ENCODE measurements around the gene MAP2K6.

MAP2K6 gene

GRCh38 chr17:69414408-69415274, at the start of gene MAP2K6:
TSS of gene MAP2K6 (plus strand) at chr17:69414697. CDS start at chr17:69414985, 288 bp downstream.
- peak; percentile 86 for DNase-seq

- DNase-seq: no peak
Measured at GRCh38 chr17:69367298-69367697, 47.2 kb upstream of the MAP2K6 start.

GRCh38 chr17:69373069-69373468, 41.4 kb upstream of the MAP2K6 start:
- DNase-seq: no peak

- no peak for DNase-seq
Measured at GRCh38 chr17:69375229-69375628, 39.3 kb upstream of the MAP2K6 start.

DNA sequence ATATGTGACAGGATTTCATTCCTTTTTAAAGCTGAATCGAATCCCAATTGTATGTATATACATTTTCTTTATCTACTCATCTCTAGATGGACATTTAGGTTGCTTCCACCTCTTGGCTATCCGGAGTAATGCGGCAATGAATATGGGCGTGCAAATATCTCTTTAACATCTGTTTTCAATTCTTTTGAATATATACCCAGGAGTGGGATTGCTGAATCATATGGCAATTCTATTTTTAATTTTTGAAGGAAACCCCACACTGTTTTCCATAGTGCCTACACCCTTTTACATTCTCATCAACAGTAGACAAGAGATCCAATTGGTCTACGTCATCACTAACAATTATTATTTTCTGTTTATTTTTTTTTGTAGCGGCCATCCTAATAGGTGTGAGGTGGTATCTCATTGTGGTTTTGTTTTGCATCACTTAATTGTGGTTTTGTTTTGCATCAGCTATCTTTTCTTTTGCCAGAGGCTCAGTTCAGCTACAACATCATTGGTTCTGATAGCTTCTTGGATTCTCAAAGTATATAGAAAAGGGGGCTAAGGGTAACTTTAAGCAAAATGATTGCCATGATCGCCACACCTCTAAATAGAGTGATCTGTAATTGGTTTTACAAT, 25.6 kb upstream of the MAP2K6 start:
- no peak for DNase-seq

DNA sequence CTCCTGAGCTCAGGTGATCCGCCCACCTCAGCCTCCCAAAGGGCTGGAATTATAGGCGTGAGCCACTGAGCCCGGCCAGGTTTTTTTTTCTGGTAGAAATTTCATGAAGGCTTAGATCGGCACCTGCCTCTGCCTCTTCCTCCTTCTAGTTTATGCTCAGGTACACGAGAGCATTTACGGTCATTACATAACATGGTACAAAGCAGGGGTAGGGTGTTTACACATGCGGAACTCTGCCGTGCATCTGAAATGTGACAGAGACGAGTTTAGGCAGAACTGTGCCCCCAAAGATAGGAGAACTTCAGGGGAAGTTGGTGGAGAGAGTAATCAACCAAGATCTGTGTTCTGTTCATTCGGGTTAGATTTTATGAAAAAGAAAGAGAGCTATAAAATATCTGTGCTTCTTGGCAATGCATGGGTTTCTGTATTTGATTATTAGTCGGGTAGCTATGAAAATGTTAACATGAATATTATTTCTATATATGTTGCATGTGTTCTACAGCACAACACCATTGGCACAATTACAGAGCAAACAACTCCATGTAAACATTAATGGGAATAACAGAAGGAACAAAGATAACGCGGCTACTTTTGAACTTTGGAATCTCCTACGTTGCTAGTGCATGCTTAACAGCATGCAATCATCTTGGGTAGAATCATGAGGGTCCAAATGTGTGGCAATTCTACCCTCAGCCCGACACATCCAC, 23.5 kb upstream of the MAP2K6 start:
- no peak for DNase-seq

DNA sequence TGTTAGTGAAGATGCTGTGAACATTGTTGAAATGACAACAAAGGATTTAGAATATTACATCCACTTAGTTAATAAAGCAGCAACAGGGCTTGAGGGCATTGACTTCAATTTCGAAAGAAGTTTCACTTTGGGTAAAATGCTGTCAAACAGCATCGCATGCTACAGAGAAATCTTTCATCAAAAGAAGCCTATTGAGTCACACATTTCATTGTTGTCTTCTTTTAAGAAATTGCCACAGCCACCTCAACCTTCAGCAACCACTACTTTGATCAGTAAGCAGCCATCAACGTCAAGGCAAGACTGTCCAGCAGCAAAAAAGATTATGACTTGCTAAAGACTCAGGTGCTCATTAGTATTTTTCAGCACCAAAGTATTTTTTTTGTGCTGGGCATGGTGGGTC, 13.2 kb upstream of the MAP2K6 start:
- no peak for DNase-seq

GRCh38 chr17:69402052-69402451, 12.4 kb upstream of the MAP2K6 start:
- DNase-seq: no peak

DNA sequence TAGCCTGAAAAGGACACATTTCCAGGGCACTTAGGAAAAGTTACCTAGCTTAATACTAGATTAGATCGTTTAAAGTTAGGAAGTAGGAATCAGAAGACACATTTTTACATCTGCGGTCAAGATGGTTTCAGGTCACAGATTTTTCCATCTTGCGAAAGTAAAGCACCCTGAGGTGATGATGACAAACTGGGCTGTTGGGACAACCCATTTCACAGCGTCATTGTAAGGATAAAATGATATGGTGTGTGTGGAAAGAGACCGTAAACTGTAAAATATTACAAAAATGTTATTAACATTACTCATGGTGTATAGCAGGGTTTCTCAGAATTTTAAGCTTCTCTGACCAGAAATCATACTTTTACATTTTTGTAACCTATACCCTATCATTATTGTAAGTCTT, 10.1 kb upstream of the MAP2K6 start:
- no peak for DNase-seq

GRCh38 chr17:69405096-69405495, 9.4 kb upstream of the MAP2K6 start:
- DNase-seq: no peak

- DNase-seq: no peak
Measured at GRCh38 chr17:69406941-69407340, 7.6 kb upstream of the MAP2K6 start.

- no peak for DNase-seq
Measured at GRCh38 chr17:69407759-69408158, 6.7 kb upstream of the MAP2K6 start.

DNA sequence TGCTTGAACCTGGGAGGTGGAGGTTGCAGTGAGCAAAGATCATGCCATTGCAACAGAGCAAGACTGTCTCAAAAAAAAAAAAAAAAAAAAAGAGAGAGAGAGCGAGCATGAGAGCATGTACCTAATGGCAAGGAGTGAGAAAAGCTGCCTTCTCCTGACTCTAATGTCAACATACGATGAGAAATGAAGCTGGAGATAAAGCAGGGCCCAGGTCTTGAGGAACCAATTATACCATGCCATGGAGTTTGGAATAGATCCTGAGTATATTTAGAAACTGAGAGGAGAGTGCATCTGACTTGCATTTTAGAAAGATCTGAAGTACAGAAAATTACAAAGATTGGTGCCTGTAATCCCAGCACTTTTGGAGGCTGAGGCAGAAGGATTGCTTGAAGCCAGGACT, 3.8 kb upstream of the MAP2K6 start:
- no peak for DNase-seq

DNA sequence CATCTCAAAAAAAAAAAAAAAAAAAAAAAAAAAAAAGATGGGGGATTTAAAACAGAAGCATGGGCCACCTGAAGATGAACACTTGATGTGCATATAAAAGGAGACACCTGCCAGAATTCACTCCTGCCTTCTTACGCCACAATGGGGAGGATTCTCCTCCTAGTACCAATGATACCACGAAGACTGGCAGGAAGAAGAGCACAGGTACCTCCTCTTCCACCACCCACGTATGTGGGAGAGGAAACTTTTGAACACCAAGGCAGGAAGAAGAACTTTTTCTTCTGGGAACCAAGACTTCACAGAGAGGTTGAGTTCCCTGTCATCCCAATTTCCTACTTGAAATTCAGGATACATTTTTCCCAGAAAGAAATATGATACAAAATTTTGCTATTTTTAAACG, 2.7 kb upstream of the MAP2K6 start:
- DNase-seq: no peak

GRCh38 chr17:69412251-69412671, 2.2 kb upstream of the MAP2K6 start:
- DNase-seq: no peak

GRCh38 chr17:69415431-69415830, 934 bp downstream of the MAP2K6 start:
- no peak for DNase-seq

GRCh38 chr17:69417545-69418483, 3.3 kb downstream of the MAP2K6 start:
- no peak for DNase-seq

- DNase-seq: no peak
Measured at GRCh38 chr17:69418535-69418934, 4.0 kb downstream of the MAP2K6 start.

- DNase-seq: no peak
Measured at GRCh38 chr17:69423450-69423849, 9.0 kb downstream of the MAP2K6 start.

- DNase-seq: no peak
Measured at GRCh38 chr17:69424287-69425041, 10.0 kb downstream of the MAP2K6 start.

GRCh38 chr17:69425978-69426377, 11.5 kb downstream of the MAP2K6 start:
- no peak for DNase-seq

Data from CD4-positive, alpha-beta T cell treated with Interleukin-17A for 1 hour (primary cell).